Measurements from ENCODE around the gene MICALL2.

The MICALL2 gene

DNA sequence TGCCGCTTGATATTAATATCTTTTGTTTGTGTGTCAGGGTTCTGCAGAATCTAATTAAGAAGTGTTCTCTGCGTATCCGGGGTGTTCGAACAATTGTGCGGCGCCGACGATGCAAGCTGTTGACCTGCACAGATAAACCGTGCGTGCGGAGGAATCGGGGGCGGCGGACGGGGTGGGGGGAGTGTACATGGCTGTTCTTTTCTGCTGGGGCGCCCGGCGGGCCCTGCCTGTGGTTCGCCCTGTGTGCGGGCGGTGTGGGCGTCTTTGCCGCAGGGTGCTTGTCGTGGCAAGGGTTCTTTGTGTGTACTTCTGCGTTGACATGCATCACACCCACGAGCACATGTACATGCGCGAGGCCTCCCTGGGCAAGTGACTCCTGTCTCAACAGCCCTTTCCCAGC lies 47.9 kb downstream of the MICALL2 start:
- no peak for DNase-seq

DNA sequence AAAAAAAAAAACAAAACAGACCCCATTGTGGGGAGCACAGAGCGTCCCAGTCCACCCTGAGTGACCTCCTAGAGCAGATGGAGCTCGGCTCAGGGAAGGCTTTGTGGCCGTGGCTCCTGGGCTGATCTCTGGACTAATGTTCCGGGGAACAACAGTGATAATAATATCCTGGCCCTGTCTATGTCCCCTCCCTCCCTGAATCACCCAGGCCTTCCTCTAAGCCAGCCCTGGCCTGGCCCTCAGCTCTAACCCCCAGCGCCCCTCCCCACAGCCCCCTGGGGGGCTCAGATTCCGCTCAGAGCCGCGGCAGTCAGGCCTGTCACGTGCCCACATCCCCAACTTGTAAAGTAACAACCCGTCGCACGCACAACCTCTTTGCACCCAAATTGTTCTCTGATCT lies 48.3 kb downstream of the MICALL2 start:
- DNase-seq: no peak

DNA sequence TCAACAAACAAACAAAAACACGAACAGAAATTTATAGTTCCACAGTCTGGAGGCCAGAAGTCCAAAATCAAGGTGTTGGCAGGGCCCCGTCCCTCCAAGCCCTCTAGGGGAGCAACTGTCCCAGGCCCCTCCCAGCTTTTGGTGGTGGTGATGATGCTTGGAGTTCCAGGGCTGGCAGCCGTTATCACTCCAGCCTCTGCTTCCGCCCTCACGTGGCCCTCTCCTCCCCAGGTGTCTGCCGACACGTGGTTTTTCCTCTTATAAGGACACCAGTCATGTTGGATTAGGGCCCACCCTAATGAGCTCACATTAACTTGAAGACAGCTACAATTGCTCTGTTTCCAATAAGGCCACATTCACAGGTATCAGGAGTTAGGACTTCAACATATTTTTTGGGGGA lies 49.7 kb downstream of the MICALL2 start:
- no peak for DNase-seq

GRCh38 chr7:1408466-1408865 lies 50.8 kb downstream of the MICALL2 start:
- no peak for DNase-seq

DNA sequence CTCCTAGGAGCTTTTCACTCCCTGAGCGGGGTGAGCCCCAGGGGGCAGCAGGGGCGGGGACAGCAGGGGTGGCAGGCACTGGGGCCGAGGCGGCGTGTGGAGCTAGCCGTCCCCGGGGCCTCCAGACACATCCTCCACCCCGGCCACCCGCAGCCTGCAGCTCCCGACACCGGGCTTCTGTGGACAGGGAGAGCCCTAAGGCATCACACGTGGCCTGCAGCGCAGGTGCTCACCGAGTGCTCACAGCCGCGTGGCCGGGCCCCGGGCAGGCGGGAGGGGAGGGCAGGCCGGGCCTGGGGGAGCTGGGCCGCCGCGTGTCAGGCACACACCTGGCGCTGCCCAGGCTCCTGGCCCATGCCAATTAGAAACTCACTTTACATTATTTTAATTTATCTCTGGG lies 51.4 kb downstream of the MICALL2 start:
- no peak for DNase-seq

GRCh38 chr7:1404898-1405548 lies 54.2 kb downstream of the MICALL2 start:
- DNase-seq: no peak

DNA sequence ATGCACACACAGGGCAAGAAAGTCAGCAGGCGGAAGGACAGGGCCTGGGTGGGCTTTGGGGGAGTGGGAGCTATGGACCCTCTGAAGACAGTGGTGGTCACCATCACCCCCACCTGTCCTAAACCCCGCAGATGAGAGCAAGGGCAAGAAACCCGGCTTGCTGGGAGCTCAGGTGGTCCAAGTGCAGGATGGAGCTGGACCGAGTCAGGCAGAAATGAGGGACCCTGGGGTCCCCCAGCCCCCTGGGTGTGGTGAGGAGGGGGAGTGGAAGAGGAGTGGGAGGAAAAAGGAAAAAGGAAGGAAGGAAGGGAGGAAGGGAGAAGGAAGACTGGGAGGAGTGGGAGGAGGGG lies 54.8 kb downstream of the MICALL2 start:
- no peak for DNase-seq

DNA sequence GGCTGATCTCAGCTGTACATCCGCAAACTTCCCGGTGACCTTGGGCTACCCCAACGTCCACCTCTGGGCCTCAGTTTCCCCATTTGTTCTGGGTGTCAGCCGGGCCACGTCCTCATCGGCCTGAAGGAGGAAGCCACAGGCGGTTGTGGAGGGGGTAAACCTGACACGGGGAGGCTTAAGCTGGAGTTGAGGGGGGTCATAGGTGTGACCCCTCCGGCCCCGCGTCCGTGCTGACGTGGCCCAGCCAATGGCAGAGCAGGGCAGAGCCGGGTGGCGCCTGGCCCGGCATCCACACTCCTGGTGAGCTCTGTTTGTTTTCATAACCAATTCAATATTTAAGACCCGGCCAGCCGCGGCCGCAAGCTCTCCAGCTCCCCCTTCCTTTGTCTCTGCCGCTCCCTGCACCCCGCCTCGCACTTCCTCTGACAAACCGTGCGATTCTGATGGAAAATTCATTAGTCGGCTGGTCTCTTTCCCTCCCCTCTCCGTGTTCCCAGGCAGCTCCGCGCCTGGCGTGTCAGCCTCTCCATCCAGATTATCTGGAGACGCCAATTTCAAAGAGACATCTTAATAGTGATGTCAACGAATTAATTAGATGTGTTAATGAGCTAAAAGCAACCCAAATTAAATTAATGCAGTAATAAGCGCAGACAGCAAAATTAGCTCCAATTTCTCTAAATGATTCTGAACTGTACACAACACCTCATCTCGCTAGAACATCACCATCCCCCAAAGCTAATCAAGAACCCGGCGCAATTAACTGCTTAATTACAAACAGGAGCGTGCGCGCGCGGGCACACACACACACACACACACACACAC lies 55.4 kb downstream of the MICALL2 start:
- DNase-seq: no peak

- DNase-seq: no peak
These were observed 56.3 kb downstream of the MICALL2 start for GRCh38 chr7:1402791-1403637.

- DNase-seq: no peak
These were observed 57.0 kb downstream of the MICALL2 start for GRCh38 chr7:1402110-1402790.

DNA sequence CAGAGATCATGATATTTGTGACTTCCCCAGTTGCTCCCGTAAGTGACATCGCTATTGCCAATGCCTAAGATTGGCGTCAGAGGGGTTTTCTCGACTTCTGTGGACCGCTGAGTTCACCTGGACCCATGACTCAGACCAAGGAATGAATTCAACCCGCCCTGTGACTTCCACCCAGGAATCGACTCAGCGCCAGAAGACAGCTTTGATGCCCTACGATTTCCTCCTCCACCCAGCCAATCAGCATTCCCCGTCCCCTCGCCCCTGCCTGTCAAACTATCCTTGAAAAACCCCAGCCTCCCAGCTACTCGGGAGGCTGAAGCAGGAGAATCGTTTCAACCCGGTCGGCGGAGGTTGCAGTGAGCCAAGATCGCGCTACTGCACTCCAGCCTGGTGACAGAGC lies 58.3 kb downstream of the MICALL2 start:
- DNase-seq: no peak

DNA sequence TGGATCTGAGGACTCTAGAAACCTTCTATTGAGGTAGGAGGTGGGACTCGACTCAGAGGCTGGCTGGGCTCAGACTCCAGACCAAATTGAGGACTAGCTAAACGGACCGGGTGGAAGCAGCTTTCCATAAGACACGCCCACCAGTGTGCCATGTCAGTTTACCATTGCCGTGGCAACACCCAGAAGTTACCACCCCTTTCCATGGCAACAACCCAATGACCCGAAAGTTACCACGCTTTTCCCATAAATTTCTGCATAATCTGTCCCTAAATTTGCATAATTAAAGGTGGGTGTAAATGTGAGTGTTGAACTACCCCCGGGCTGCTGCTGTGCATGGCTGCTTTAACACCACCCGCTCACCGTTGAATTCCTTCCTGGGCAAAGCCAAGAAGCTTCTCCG lies 58.9 kb downstream of the MICALL2 start:
- no peak for DNase-seq

DNA sequence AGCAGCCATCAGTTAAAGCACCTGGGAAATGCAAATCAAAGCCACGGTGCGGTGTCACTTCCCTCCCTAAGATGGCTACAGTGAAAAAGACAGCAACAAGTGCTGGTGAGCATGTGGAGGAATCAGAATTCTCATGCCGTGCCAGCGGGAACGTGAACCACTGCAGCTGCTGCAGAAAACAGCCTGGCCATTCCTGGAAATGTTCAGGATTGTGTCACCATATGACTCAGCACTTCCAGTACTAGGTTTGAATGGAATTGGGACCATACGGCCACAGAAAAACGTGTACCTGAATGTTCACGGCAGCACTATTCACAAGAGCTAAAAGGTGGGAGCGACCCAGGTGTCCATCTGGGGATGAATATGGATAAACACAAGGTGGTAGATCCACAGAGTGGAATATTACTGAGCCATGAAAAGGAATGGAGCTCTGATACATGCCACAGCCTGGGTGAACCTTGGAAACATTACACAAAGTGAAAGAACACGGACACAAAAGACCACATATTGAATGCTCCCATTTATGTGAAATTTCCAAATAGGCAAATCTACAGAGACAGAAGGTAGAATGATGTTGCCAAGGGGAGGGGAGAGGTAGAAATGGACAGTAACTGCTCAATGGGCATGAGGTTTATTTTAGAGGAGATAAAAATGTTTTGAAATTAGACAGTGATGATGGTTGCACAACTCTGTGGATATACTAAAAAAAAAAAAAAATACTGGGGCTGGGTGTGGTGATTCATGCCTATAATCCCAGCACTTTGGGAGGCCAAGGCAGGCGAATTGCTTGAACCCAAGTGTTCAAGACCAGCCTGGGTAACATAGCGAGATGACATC lies 61.6 kb downstream of the MICALL2 start:
- DNase-seq: no peak

- no peak for DNase-seq
These were observed 63.1 kb downstream of the MICALL2 start for GRCh38 chr7:1396195-1396594.

GRCh38 chr7:1395211-1396070 lies 63.8 kb downstream of the MICALL2 start:
- DNase-seq: no peak

- no peak for DNase-seq
These were observed 64.9 kb downstream of the MICALL2 start for GRCh38 chr7:1394371-1394770.

DNA sequence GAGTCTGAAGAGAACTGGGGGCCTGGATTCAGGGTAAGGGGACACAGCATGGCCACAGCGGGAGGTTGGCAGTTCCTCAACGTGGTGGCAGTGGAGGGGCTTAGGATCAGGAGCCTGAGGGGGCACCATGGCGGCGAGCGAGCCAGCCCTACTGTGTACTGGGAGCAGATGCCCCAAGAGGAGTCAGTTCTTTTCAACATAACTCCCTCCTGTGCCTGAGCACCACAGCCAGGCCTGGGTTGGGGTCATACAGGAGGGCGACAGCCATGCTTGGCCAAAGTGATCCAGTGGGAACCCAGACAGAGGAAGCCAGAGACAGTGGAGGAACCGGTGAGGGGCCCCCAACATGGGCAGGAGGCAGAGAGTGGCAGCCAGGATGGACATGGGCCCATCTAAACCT lies 65.8 kb downstream of the MICALL2 start:
- no peak for DNase-seq

DNA sequence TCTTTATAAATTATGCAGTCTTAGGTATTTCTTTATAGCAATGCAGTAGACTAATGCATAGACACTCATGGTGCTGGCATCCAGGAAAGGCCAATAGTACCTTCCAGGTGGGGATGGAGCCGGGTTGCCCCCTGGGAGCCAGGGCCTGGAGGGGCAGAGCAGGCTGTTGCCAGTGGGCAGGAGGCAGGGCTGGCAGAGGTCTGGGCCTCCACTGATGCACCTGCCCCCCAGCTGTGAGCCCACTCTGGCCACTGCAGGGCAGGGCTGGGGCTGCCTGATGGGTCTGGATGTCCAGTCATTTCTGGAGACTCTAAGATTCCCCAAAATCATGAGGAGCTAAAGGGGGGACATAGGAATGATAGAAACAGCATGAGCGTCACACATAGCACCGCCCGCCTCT lies 66.7 kb downstream of the MICALL2 start:
- DNase-seq: no peak

DNA sequence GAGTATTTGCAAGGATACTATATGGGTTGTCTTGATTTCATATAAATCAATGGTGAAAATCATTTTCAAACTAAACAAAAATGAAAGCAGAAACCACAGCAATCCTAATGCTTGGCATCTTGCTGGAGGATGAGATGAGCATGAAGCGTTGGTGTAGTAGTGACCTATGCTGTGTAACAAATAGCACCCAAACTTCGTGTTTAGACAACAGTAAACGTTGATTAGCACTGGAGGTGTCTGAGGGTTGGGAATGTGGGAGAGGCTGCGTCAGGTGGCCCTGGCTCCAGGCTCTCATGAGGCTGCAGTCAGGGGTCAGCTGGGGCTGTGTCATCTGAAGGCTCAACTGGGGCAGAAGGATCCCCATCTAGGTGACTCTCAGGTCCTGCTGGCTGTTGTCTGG lies 67.8 kb downstream of the MICALL2 start:
- no peak for DNase-seq

- no peak for DNase-seq
These were observed 70.5 kb downstream of the MICALL2 start for GRCh38 chr7:1388703-1389335.

Data from hematopoietic multipotent progenitor cell treated with erythropoietin and hydrocortisone succinate and interleukin-3 and kit ligand, for 8 days (in vitro differentiated cells).